GM21529 (cell line): ENCODE results near the gene COQ10A.
A peak's percentile ranks its signal among the peaks of the same experiment; 100 is the strongest.

Experiments
- ATAC-seq: cut with Tn5 transposase; IDR thresholded peaks from one replicate; pipeline ENCODE4 v1.9.1; 2021; ENCODE audit not compliant: unreplicated experiment

Gene COQ10A

GRCh38 chr12:56266693-56267442, at the start of gene COQ10A:
TSS of gene COQ10A (plus strand) at chr12:56266942. CDS start at chr12:56267119, 177 bp downstream.
- ATAC-seq: peak; percentile 89

GRCh38 chr12:56219840-56220239, 46.9 kb upstream of the COQ10A start:
- no peak for ATAC-seq

- ATAC-seq: no peak
Observed at GRCh38 chr12:56220611-56221231, 46.0 kb upstream of the COQ10A start.

- peak; percentile 25 for ATAC-seq
Observed at GRCh38 chr12:56221232-56221756, 45.4 kb upstream of the COQ10A start.

- ATAC-seq: peak; percentile 82
Observed at GRCh38 chr12:56221757-56222530, 44.8 kb upstream of the COQ10A start, which contains the start of gene RNF41. TSS of gene RNF41 (minus strand) at chr12:56221922. CDS start at chr12:56214047, 7,875 bp downstream.

GRCh38 chr12:56222531-56222895, 44.2 kb upstream of the COQ10A start:
- no peak for ATAC-seq

GRCh38 chr12:56223571-56224101, 43.1 kb upstream of the COQ10A start:
- ATAC-seq: no peak

GRCh38 chr12:56224102-56224701, 42.5 kb upstream of the COQ10A start, which contains the start of gene NABP2:
TSS of gene NABP2 (plus strand) at chr12:56224342. CDS start at chr12:56224857, 515 bp downstream.
- peak; percentile 73 for ATAC-seq

GRCh38 chr12:56224954-56225353, 41.8 kb upstream of the COQ10A start:
- no peak for ATAC-seq

- ATAC-seq: no peak
Observed at GRCh38 chr12:56229082-56229481, 37.7 kb upstream of the COQ10A start.

GRCh38 chr12:56229916-56230431, 36.8 kb upstream of the COQ10A start, which contains the start of gene SLC39A5:
TSS of gene SLC39A5 (plus strand) at chr12:56230051. CDS start at chr12:56231275, 1,224 bp downstream.
- ATAC-seq: no peak

GRCh38 chr12:56230432-56231183, 36.1 kb upstream of the COQ10A start:
- ATAC-seq: no peak

GRCh38 chr12:56231184-56231582, 35.6 kb upstream of the COQ10A start:
- no peak for ATAC-seq

GRCh38 chr12:56234746-56235436, 31.9 kb upstream of the COQ10A start:
- ATAC-seq: no peak

GRCh38 chr12:56236091-56236490, 30.7 kb upstream of the COQ10A start:
- no peak for ATAC-seq

GRCh38 chr12:56236985-56237384, 29.8 kb upstream of the COQ10A start:
- ATAC-seq: no peak

- no peak for ATAC-seq
Observed at GRCh38 chr12:56237552-56237951, 29.2 kb upstream of the COQ10A start.

- ATAC-seq: no peak
Observed at GRCh38 chr12:56241424-56242303, 25.1 kb upstream of the COQ10A start.
